Brain pericyte (primary cell): ENCODE data around the gene FAH.
"Not testable (repeated sequence)": the region's sequence is repeated elsewhere in the genome, so short reads cannot be mapped to it uniquely, and the experiment has no call there.

Experiments
- DNase-seq: peaks from one replicate; pipeline ENCODE4 v3.0.0-alpha.2; 2012; ENCODE audit warnings: low read depth, low spot score

The FAH gene

DNA sequence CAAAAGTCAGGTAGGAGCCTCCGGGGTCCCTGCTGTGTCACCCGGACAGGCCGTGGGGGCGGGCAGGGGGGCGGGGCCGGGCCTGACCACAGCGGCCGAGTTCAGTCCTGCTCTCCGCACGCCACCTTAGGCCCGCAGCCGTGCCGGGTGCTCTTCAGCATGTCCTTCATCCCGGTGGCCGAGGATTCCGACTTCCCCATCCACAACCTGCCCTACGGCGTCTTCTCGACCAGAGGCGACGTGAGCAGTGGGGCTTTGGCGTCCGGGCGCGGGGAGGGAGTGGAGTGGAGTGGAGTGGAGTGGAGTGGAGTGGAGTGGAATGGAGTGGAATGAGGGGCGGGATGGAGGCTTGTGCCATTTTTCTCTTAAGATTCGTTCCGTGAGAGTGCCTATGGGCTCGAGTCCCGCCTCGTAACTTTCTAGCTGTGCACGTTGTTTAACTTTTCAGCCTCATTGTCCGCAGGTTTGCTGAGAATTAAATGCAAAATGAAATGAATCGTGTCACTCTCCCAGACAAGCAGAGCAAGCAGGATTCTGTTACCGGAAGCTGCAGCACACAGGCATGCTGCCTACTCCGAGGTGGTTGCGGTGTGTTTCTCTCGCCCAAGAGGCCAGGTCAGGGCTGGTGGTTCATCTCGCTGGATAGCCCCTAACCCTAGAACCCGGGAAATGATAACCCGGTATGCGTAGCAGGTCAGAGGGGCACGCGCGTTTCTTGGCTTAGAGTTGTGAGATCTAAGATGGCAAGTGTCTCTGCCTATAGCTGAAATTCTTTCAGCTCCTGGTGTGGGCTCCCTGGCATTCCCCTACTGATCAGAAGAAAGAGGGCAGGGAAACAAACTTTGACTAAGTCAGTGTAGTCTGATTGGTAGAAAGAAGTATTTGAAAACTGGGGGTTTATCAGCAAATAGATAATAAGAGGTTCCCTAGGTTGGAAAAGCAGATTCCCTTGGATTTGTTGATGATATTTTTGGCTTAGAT, at the start of gene FAH:
Gene FAH (plus strand): TSS at position 104 of the 981 bp plus-strand sequence. CDS start 56 bp downstream, at position 160.
- DNase-seq, result peak; percentile 20

DNA sequence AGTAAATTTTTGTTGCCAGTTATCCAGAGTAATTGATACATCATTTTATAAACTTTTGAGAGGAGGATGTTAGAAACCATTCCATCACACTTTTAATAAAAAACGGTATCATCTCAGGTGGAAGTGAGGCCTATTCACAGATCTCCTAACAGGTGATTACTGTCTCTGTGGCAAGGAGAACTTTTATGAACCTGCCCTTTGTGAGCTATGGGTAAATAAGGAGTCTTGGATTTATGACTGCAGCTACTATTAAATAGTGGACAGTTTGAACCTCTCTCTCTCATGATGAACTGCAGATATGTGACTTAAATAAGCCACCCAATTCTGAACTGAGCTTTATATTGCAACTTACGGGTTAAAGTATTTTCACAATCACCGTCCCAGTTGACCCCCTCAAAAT, 47.6 kb upstream of the FAH start:
- DNase-seq, result no peak

DNA sequence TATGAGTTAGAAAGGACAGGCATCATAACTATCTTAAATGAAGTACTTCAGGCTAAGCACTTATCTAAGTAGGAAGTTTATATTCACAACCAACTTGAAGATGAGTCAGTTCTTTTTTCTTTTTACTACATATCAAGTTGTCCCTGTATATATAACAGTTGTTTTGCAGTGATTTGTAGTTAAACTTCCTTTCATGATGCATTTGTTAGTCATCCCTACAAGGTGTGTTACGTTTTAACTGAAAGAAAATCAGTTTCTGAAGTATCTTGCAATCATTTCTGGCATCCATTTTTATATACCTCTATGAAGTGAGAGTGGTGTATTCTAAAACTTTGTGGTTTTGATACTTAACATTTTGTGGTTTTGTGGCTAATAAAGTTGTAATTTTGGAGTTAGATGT, 47.2 kb upstream of the FAH start:
- DNase-seq, result no peak

DNA sequence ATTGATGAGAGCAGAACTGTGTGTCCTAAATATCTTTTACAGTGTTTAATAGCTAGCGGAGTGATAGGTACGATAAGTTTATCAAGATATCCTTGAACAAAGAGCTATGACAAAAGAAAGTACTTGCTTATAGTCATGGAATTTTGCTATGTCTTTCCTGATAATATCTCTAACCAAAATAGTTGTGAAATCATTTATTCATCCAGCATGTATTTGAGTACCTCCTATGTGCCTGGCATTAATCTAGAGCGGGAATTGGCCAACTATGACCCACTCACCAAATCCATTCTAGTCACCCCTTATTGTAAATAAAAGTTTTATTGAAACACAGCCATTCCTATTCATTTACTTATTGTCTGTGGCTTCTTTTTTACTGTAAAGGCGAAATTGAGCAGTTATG, 46.7 kb upstream of the FAH start:
- no peak for DNase-seq

DNA sequence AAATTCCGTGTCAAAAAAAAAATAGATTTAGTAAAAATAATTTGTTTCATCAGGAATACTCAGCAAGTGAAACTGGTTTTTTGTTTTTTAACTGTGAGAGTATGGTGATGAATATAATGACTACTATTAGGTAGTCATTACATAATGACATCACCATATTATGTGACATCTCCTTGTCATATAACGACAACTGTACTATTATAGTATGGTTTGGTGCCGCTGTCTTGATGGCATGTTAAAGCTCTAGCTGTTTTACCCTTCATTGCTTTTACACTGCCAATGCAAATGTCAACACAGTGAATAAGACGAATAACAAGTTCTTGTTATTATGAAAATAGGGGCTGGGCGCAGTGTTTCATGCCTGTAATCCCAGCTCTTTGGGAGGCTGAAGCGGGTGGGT, 45.6 kb upstream of the FAH start:
- no peak for DNase-seq

DNA sequence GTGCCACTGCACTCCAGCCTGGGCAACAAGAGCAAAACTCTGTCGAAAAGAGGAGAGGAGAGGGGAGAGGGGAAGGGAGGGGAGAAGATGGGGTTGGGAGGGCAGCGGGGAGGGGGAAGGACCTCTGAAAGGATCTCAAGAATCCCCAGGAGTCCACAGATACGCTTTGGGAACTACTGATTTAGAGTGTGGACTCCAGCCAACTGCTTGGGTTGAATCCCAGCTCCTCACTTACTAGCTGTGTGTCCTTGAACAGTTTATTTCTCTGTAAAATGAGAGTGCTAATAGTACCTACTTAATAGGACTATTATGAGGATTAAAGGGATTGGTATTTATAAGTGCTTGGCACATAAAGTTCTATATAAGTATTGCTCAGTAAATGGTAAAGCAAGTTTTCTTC, 45.0 kb upstream of the FAH start:
- no peak for DNase-seq

DNA sequence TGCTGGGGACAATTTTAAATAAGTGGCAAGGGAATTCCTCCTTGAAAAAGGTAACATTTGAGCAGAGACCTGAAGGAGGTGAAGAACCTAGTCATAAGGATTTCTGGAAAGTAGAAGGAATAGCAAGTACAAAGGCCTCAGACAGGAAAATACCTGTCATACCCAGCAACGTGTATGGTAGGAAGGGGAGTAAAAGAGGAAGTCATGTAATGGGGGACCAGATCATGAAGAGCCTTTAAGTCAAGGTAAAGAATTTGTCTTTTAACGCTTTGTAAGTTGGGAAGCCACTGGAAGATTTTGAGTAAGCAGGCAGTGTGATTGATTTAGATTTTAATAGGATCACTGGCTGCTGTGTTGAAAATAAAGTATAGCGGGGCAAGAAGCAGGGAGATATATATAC, 43.4 kb upstream of the FAH start:
- DNase-seq, result no peak

DNA sequence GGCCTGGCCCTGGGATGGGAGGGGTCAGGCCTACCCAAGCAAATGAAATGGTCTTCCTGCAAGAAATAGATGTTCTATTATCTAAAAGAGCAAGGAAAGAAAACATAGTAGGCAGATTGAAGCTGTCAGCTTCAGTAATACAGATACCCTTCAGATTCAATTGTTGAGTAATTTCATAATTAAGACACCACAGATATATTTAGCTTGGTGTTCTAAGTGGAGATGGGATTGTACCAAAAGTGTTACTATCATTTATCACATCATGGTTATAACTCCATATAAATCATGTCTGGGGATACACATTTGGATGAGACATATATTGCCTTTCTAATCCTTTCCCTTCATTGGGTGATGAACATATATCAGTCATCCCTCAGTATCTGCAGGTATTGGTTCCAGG, 41.9 kb upstream of the FAH start:
- no peak for DNase-seq

DNA sequence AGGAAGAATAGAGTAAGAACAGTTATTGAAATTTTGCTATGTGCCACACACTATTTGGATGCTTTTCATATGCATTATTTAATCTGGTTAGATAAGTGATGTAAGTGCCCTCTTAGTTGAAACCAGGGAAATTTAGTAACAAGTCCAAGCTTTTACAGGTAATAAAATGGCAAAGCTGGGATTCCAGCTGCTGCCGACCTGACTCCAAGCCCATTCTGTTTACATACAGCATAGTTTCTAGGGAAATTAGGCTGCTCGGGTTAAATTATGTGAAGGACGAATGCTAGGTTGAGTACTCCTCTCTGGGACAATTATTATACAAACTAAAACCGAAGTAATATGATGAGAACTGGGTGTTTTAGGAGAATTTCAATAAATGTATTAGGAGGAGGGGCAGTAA, 38.7 kb upstream of the FAH start:
- DNase-seq, result no peak

DNA sequence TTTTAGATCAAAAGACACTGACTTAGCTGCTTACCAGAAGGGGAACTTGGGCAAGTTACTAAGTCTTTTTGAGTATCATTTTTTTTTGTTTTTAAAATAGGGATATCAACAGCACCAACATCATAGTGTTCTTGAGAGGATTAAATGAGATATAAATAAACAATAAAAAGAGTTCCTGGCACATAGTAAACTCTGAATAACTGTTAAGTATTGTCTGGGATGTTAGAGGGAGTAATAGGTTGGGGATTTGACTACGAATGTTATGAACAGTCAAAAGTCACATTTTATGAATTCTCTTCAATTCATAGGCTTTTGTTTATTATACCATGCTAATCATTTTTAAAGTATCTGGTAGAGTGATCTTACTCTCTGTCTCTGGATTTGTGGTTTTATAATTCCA, 37.8 kb upstream of the FAH start:
- DNase-seq, result no peak

DNA sequence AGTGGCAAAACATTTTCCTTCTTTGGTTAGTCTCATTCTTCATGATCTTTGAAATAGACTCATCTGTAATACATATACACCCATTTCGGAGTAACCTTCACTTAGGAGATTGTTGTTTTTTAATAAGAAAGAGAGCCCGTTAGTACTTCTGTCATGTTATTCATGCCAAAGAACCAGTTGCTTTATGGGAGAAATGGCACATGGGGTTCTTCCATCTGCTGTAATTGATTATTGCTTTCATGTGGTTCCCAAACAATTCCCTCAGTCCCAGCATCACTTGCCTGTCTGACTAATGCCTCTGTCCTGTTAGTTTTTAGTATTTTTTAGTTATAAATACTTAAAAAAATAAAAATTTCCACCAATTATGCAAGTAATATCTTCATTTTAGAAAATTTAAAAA, 33.8 kb upstream of the FAH start:
- DNase-seq, result no peak

DNA sequence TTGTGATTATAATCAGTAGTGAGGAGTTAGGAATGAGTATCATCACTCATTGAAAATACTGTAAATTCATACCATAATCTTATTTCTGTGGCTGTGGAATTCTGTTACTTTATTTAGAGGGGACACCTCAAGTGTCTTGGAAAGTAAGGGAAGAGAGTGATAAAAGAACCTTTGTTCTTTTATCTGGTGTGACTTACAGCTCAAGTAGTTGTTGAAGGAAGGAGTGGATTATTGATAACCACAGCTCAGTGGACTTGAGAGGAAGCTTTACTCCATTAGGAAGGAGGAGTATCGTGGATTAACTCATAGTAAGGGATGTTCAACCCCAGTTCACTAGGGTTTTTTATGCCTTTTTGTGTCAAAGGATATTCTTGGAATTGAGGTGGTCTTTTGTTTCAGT, 32.2 kb upstream of the FAH start:
- no peak for DNase-seq

DNA sequence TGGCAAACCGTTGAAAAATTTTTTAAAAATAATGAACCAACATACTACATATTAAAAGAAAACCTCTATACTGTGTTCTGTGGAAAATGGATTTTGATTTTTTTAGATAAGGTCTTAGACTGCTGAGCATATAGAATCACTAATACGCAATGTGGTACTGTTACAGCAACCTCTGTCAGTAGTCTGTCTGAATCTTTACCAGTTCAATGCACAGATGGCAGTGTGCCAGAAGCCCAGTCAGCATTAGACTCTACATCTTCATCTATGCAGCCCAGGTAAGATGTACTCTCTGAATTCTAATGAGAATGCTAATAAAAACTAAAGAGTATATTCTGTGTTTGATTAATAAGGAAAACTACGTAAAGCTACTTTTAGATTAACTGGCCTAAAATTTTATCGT, 31.3 kb upstream of the FAH start:
- no peak for DNase-seq

DNA sequence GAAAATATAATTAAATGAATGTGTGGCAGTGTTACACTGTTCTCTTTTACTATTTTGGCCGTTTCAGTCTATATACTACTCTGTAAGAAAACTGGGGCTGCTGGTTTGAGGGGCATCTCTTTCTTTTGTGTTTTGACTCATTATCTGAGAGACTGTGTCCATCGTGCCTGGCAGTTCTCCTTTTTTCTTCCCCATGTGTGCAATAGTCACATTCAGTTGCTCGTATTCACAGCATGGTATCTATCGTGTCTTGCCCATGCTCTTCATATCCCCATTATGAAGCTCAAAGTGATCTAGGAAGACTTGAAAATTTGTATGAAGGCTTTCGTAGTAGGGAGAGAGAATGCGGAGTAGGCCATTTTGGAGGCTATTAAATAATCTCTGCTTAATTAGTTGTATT, 29.8 kb upstream of the FAH start:
- no peak for DNase-seq

DNA sequence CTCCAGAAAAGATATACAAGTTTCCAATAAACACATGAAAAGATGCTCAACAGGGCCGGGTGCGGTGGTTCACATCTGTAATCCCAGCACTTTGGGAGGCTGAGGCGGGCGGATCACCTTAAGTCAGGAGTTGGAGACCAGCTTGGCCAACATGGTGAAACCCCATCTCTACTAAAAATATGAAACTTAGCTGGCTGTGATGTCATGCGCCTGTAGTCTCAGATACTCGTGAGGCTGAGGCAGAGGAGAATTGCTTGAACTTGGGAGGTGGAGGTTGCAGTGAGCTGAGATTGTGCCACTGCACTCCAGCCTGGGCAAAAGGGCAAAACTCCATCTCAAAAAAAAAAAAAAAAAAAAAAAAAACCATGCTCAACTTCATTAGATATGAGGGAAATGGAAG, 25.5 kb upstream of the FAH start:
- not testable (repeated sequence) for DNase-seq

DNA sequence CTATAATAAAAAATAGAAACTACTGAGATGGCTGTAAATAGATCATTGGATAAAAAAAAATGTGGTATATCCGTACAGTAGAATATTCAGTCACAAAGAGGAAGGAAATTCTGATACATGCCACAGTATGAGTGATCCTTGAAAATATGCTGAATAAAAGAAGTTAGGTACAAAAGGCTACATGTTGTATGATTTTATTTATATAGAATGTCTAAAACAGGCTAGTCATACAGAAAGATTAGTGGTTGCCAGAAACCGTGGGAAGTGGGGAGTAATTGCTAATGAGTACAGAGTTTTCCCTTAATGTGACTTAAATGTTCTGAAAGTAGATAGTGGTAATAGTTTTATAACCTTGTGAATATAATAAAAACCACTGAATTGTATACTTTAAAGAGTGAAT, 24.9 kb upstream of the FAH start:
- no peak for DNase-seq

DNA sequence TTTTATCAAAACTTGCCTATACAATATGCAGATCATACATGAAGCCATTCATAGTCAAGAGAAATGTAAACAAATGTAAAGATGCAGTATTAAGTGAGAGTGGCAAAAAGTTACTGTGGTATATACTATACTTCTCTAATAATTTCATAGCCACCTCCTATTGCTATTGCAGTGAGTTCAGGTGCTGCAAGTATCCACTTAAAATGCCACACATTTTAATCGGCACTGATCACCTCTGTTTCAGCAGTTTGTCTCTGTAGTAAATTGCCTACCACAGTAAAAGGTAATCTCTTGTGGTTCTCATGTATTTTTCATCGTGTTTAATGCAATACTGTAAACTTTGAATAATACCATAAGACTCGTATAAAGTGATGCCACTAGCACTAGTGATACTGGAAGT, 20.4 kb upstream of the FAH start:
- DNase-seq, result no peak

DNA sequence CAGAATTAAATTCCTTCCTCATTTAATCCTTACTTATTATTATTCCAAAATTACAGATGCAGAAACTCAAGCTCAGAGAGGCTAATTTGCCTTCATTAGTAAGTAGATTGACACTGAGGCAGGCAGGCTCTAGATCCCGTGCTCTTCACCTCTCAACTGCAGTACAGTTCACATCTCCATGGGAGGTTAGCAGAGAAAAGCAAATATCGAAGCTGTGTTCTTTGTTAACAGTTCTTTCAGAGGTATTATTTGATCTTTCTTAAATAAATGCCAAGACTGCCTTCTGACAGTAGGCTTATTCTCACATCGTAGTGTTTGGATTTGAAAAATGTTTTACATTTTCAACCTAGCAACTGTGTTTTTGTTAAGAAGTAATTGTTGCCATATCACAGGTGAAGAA, 15.9 kb upstream of the FAH start:
- DNase-seq, result no peak

DNA sequence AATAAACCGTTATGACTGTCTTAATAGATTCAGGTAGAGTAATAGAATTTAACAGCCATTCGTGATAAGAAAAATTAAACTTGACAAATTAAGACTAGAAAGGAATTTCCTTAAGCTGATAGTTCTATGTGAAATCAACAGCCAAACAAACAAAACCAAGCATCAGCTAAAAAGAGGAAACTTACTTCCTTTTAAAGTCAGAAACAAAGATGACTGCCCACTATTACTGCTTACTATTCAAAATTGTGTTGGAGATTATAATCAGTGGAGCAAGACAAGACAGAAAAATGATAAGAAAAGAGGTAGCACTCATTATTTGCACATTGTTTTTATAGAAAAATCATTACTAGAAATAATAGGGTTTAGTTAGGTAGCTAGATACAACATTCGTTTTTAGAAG, 13.8 kb upstream of the FAH start:
- no peak for DNase-seq

DNA sequence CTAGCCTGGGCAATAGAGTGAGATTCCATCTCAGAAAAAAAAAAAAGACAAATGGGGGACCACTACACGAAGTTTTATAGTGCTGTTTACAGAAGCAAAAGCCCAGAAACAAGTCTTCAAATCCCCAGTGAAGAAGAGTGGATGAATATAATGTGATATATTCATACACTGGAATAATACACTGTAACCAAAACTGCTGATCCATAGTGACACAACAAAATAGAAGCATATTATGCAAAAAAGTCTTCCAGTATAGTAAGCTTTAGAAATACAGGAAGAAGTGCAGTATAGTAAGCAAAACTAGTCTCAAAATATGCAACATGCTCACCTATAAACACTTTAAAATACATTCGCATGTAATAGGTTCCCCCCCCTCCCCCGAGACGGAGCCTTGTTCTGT, 11.9 kb upstream of the FAH start:
- DNase-seq, result no peak

DNA sequence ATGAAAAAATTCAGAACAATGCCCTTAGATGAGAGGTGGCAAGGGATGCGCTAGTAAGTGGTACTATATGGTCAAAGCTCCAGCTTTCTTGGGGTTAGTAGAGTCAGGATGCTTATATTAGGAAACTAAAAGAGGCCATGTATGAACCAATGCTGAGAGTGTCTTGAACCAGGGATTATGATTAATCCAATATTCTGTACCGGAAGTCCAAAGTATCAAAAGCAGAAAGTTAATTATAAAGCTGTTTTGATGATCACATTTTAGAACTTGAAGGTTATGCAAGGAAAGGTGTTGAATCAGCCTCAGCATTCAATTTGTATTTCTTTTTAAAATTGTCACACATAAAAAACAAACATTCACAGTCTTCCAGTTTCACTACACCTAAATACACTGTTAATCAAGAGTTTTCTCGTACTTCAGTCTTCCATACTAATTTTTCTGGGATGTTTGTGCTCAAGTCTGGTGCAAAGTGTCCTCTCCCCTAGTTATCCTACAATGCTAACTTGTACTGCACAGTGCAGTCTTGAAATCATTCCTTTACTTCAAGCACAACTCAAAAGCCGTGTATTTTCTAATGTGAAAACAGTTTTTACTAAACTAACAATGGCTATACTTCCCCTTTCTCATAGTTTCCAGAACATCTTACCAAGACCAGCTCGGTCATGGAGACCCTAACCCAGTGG, 10.7 kb upstream of the FAH start:
- no peak for DNase-seq

DNA sequence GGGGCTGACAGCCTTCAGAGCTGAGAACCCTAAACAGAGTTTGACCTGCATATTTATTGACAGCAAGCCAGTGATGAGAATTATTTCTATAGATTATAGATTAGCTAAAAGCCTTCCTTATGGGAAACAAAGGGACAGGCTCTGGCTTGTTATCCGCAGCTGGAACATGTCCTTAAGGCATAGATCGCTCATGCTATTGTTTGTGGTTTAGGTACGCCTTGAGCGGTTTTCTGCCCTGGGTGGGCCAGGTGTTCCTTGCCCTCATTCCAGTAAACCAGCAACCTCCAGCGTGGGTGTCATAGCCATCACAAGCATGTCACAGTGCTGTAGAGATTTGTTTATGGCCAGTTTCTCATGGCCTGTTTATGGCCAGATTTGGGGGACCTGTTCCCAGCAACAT, 10.2 kb upstream of the FAH start:
- no peak for DNase-seq

DNA sequence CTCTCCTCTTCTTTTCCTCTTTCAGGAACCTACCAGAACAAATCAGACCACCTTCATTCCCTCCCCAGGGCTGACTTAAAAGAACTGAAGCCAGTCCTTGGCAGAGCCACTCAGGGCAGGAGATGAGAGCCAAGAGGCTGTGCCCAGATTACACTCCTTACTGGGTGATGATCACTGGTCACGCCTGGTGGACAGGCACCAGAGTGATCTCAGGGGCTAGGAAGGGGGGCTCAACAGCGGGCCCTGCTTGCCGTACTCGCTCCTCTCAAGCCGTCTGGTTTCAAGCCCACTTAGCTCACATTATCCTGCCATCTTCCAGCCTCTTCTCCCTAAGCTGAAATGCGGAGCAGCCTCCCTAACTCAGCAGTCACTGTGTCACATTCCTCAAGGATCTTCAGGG, 1.7 kb upstream of the FAH start:
- DNase-seq, result no peak
